Heart right ventricle (tissue), 16 donors: Measurements from ENCODE around the gene TMEM92. TPM values are rescaled to one million over a fixed set of nuclear protein-coding genes. Genes with fewer than 3 reads are reported as not detected.
A peak's percentile ranks its signal among the peaks of the same experiment; 100 is the strongest.

Experiments
- ATAC-seq, 8 donors: fragments of 200-7000 bp; cut with Tn5 transposase; one replicate each; pipeline ENCODE4 v1.9.1; 2020; ENCODE audit warnings: mild to moderate bottlenecking in 8 of 8, moderate library complexity in 8 of 8, moderate number of reproducible peaks in 1 of 8
- DNase-seq, 2 donors: peaks; one replicate each; pipeline ENCODE4 v3.0.0-alpha.2; 2020
- H3K27ac ChIP-seq, 10 donors: fragments of 200-600 bp; sonication (generic) in 2 of 10; one replicate each; pipeline versions ENCODE4 v1.5.0 to v1.8.0; 2020 to 2022; ENCODE audit warnings: mild to moderate bottlenecking in 3 of 10
- H3K27me3 ChIP-seq, 7 donors: fragments of 200-600 bp; one replicate each; pipeline ENCODE4 v1.8.0; 2021 to 2022; ENCODE audit warnings: mild to moderate bottlenecking in 2 of 7
- H3K36me3 ChIP-seq, 9 donors: fragments of 200-600 bp; sonication (generic) in 1 of 9; one replicate each; pipeline versions ENCODE4 v1.5.0 to v1.8.0; 2020 to 2022; ENCODE audit warnings: mild to moderate bottlenecking in 2 of 9
- H3K4me1 ChIP-seq, 9 donors: fragments of 200-600 bp; sonication (generic) in 1 of 9; one replicate each; pipeline versions ENCODE4 v1.5.0 to v1.8.0; 2020 to 2022; ENCODE audit warnings: mild to moderate bottlenecking in 4 of 9
- H3K4me3 ChIP-seq, 10 donors: fragments of 200-600 bp; sonication (generic) in 2 of 10; one replicate each; pipeline versions ENCODE4 v1.5.0 to v1.8.0; 2020 to 2022; ENCODE audit warnings: mild to moderate bottlenecking in 7 of 10, moderate library complexity in 2 of 10
- H3K9me3 ChIP-seq, 11 donors: fragments of 200-600 bp in 10 of 11; sonication (generic) in 2 of 11; one replicate each; pipeline versions ENCODE4 v1.5.0 to v1.8.0; 2013 to 2022; ENCODE audit warnings: mild to moderate bottlenecking in 2 of 11, control low read depth in 1 of 11, moderate library complexity in 1 of 11
- WGBS, 2 donors: extraction: QIAGEN DNeasy Blood & Tissue Kit; methylation state at CpG; one replicate each; pipeline ENCODE4 v1.1.7; 2013; ENCODE audit warnings: inconsistent platforms in 1 of 2; 5-methylcytosine and 5-hydroxymethylcytosine counted together
- intact Hi-C, 10 donors: fragments of 100-400 bp; cut with DNase I; formaldehyde crosslinking; loops; one replicate each; pipeline versions ENCODE4 v1.11.1 to v1.14.2; 2022
- polyA plus RNA-seq, 2 donors: library from polyadenylated mRNA; stranded (reverse); fragments of 200-250 nt; gene quantifications; one replicate each; pipeline ENCODE4 v1.2.3, GENCODE V29; 2013
- total RNA-seq, 10 donors: library from RNA; stranded (reverse); fragmentation: NEBNext Ultra II Directional in 3 of 10; extraction: Animal tissue kit (Norgen Biotek cat#: 25700) in 3 of 10; gene quantifications; one replicate each; pipeline versions ENCODE4 v1.2.1 to v1.2.4, GENCODE V29; 2021 to 2023
- TF ChIP-seq, protein P1 (sequence below), 9 donors: fragments of 200-600 bp; sonication (generic) in 2 of 9; IDR thresholded peaks; one replicate each; pipeline versions ENCODE4 v1.5.0 to v1.8.0; 2021 to 2022; ENCODE audit warnings: antibody characterized with exemption in 9 of 9, mild to moderate bottlenecking in 5 of 9, moderate library complexity in 1 of 9
- donor health status: Arrhythmogenic right ventricular cardiomyopathy.
- donor health status: ischemic (EF 13 %, LVEDD 7.1; RV severe dilation, severe dysfunction).
- donor health status: healthy with polysubstance abuse.
- donor health status: DM: no; HTN: yes; CAD: no.
- donor health status: DM: no; HTN: no; CAD: no.
- donor health status: ischemic (EF 25% LVEDD 6.9; RV normal size, moderate dysfunction).
- donor health status: ischemic (EF 25% LVEDD 5.7; RV mildly dilated, moderate dysfunction).
- donor health status: healthy.
- donor health status: DM: yes; HTN: yes; CAD: no.
- donor health status: Ischemic cardiomyopathy.
- donor health status: ischemic (EF 35%, LVEDD 5.7; RV mildly dilated, moderate dysfunction).
- donor health status: nonischemic (EF 11% LVEDD 7.7; RV severe dilation, severe dysfunction).
- donor health status: DM: yes; HTN: yes; CAD: no.
- donor health status: PGD.
- donor health status: ischemic (EF 29% LVEDD 5.4; RV normal size, mild dysfunction).
- donor health status: nonischemic (EF 23%, LVEDD 6.1; RV moderate dilation, normal function).

The TMEM92 gene
- total and polyA plus RNA-seq, 12 donors: 0.04 TPM; not detected in 11

DNA sequence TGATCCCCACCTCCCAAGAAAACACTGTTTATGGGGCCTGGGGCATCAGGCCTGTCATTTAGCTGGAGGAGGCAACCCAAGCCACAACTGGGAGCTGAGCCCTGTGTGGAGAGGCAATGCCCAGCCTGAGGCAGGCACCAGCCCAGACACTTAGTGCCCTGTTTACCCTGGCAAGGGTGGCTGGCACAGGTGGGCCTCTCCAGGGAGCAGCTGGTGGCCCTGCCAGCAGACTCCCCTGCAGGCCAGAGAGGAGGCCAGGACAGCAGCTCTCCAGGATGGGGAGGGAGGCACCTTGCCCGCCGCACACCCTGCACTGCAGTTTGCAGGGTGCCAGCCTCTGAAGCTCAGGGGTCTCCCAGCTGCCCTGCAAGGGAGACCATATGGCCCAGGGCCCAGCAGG, 9.1 kb upstream of the TMEM92 start:
- no peaks in the 10 kb centered on the region for H3K36me3 ChIP-seq
- ATAC-seq: no peak
- no peak overlapping the region for H3K27ac ChIP-seq
- no peak for DNase-seq
- H3K4me3 ChIP-seq: no peak overlapping the region
- intact Hi-C loops: no loop called here
- peaks cover 0 to 4% (median 0%) of the 10 kb centered on the region in 7 donors for H3K27me3 ChIP-seq
- peaks cover 0 to 37% (median 9%) of the 10 kb centered on the region in 9 donors for H3K4me1 ChIP-seq
- WGBS, 2 donors: 95 to 100% methylated on average over 2 of the region's 2 CpGs
- TF ChIP-seq, protein P1, sequence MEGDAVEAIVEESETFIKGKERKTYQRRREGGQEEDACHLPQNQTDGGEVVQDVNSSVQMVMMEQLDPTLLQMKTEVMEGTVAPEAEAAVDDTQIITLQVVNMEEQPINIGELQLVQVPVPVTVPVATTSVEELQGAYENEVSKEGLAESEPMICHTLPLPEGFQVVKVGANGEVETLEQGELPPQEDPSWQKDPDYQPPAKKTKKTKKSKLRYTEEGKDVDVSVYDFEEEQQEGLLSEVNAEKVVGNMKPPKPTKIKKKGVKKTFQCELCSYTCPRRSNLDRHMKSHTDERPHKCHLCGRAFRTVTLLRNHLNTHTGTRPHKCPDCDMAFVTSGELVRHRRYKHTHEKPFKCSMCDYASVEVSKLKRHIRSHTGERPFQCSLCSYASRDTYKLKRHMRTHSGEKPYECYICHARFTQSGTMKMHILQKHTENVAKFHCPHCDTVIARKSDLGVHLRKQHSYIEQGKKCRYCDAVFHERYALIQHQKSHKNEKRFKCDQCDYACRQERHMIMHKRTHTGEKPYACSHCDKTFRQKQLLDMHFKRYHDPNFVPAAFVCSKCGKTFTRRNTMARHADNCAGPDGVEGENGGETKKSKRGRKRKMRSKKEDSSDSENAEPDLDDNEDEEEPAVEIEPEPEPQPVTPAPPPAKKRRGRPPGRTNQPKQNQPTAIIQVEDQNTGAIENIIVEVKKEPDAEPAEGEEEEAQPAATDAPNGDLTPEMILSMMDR (IDR thresholded peaks at IDR 0.05): no peak
- no peaks in the 10 kb centered on the region for H3K9me3 ChIP-seq

DNA sequence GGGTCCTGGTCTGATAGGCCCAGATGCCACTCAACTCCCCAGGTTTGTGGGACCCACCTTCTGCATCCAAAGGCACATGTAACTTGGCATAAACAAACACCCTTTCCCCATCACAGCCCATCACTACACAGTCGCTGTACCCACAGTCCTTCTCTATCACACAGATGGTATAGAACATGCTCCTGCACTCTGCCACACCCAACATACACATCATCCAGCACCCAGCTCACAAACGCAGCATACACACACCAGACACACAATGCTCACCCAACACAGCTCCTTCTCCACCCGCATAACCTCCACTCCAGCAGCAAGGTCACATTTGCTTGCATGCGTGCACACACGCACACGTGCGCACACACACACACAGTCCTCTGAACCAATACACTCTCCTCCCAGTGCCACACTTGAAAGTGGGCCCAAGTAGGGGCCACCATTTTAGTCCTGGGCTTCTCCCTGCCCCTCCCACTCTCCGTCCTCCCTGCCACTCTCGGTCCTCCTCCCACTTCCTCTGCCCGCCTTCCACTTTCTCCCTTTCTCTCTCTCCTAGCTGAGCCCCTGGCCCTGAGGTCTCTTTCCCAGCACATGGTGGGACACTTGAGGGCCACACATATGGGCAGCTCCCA, 8.5 kb upstream of the TMEM92 start:
- Histone ChIP-seq H3K4me1 (peaks cover 0 to 43% (median 12%) of the 10 kb centered on the region in 9 donors), H3K27me3 (no peaks in the 10 kb centered on the region), H3K4me3 (no peak overlapping the region), H3K36me3 (no peaks in the 10 kb centered on the region), H3K27ac (no peak overlapping the region), H3K9me3 (no peaks in the 10 kb centered on the region)
- TF ChIP-seq, protein P1 (IDR thresholded peaks at IDR 0.05): no peak
- 82 to 94% methylated on average over 10 of the region's 10 CpGs for WGBS, 2 donors
- intact Hi-C loops: no loop called here
- ATAC-seq (no peak), DNase-seq (no peak)

DNA sequence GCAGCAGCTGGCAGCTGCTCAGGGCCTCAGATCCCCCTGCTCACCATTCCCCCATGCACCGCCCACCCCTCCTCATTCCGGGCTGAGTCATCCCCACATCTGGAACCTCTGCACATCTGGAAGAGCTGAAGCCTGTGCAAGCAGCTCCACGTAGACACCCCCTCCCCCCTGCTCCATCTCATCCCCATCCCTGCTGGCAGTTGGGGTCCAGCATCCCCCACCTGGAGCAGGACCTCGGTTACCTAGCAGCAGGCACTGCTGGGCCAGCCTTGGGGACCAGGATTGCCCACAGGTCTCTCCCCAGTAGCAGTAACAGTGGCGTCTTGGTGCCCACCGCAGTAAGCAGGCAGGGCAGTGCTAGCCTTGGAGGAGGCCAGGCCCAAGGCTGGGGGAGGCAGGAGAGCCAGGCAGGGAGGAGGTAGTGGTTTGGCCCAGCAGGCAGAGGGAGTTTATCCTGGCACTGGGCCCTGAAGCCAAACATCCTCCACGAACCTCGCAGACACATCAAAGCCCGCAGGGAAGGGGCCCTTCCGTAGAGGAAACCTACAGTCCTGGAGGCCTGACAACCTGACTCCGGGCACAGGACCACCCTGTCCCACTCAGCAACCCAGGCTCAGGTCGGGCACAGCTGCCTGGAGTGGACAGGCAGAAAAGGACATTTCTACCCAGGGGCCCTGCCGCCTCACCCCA, 7.7 kb upstream of the TMEM92 start:
- Histone ChIP-seq H3K36me3 (no peaks in the 10 kb centered on the region), H3K4me1 (peaks cover 0 to 44% (median 12%) of the 10 kb centered on the region in 9 donors), H3K4me3 (no peak overlapping the region), H3K27me3 (no peaks in the 10 kb centered on the region), H3K9me3 (no peaks in the 10 kb centered on the region), H3K27ac (peak overlapping the region in 2 of 10 donors; percentile 32 to 60)
- DNase-seq (peak in 1 of 2 donors; percentile 35), ATAC-seq (peak in 5 of 8 donors; percentile 14 to 42 (median 21))
- WGBS, 2 donors: 41 to 52% methylated on average over 13 of the region's 13 CpGs
- intact Hi-C loops: no loop called here
- TF ChIP-seq, protein P1 (IDR thresholded peaks at IDR 0.05): no peak

DNA sequence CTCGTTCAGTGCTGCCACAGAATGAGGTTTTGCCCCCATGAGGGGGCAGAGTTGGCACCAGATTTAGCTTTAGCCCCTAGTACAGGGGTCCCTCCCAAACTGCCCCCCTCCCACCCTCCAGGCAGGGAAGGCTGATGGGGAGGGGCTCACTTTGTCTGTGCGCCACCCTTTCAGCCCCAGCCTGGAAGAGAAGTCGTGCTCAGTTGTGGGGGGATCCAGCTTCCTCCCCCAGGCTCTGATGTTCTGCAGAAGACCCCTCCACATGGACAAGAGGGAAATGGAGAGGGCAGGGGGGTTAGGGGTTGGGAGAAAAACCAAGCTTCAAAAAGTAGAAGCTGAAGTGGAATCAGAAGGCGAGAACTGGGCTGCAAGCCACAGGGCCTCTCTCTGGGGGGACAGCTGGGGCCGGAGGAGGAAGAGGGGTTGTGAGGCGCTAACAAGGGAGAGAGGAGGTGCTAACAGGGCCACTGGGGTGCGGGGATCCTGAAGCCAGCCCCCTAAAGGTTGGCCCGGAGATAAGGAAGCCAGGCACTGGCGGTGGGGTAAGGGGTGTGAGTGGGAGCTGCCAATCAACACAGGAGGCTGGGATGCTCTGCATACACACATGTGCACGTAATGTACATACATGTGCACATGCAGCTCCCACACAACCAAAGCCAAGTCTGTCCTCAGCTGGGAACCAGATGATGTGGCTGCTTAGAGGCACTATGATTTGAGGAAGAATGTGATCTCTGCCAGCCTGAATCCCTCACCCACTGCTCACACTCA, 7.0 kb upstream of the TMEM92 start:
- no peaks in the 10 kb centered on the region for H3K9me3 ChIP-seq
- intact Hi-C loops: no loop called here
- peak overlapping the region in 2 of 10 donors; percentile 32 to 60 for H3K27ac ChIP-seq
- no peak for DNase-seq
- no peak overlapping the region for H3K4me3 ChIP-seq
- 50 to 52% methylated on average over 10 of the region's 10 CpGs for WGBS, 2 donors
- no peaks in the 10 kb centered on the region for H3K36me3 ChIP-seq
- H3K4me1 ChIP-seq: peaks cover 0 to 48% (median 12%) of the 10 kb centered on the region in 9 donors
- H3K27me3 ChIP-seq: no peaks in the 10 kb centered on the region
- TF ChIP-seq, protein P1 (IDR thresholded peaks at IDR 0.05): no peak
- ATAC-seq: no peak
